IMR-90 (cell line): Measurements from ENCODE around the gene DESI1. TPM values are rescaled to one million over a fixed set of nuclear protein-coding genes. Genes with fewer than 3 reads are reported as not detected.

Source experiments
- ATAC-seq: fragments of 200-7000 bp; cut with Tn5 transposase; 2 replicates; pipeline ENCODE4 v1.9.1; 2020; ENCODE audit warnings: low read depth, mild to moderate bottlenecking, moderate library complexity
- BruUV-seq: library from RNA; stranded (reverse); fragments of 400-500 nt; replicated peaks from 2 replicates; lab custom pipeline; 2021; lab: Mats Ljungman, UMichigan
- CTCF ChIA-PET: fragments of 300-600 bp; formaldehyde crosslinking; extraction: SDS; loops from one replicate; lab custom pipeline; 2021; ENCODE audit warnings: antibody characterized with exemption; lab: Yijun Ruan, JAX
- POLR2A ChIA-PET: fragments of 300-600 bp; sonication (Branson Sonifier 250); formaldehyde crosslinking; loops from one replicate; lab custom pipeline; 2022; ENCODE audit warnings: antibody characterized with exemption; ENCODE audit not compliant: unreplicated experiment; lab: Charles Lee
- DNase-seq: peaks from one replicate; pipeline ENCODE4 v3.0.0; 2013
- H2AFZ ChIP-seq: replicated peaks from 2 replicates; pipeline ENCODE3; 2013; ENCODE audit warnings: low read length, mild to moderate bottlenecking; ENCODE audit not compliant: poor library complexity
- H2AK5ac ChIP-seq: 2 replicates; pipeline ENCODE4 v1.6.1; 2013; ENCODE audit warnings: low read depth, low read length, inconsistent platforms
- H2AK9ac ChIP-seq: replicated peaks from 2 replicates; pipeline ENCODE3; 2013; ENCODE audit warnings: mild to moderate bottlenecking, low read depth, low read length, moderate library complexity; ENCODE audit not compliant: poor library complexity
- H2BK120ac ChIP-seq: 2 replicates; pipeline ENCODE4 v1.6.1; 2013; ENCODE audit warnings: low read depth, low read length, inconsistent platforms
- H2BK15ac ChIP-seq: 3 replicates; pipeline ENCODE4 v1.6.1; 2013; ENCODE audit warnings: low read depth, low read length, inconsistent platforms
- H2BK20ac ChIP-seq: 2 replicates; pipeline ENCODE4 v1.6.1; 2013; ENCODE audit warnings: low read depth, mild to moderate bottlenecking, inconsistent platforms, low read length, moderate library complexity
- H2BK5ac ChIP-seq: 2 replicates; pipeline ENCODE4 v1.6.1; 2013; ENCODE audit warnings: mild to moderate bottlenecking, low read depth, low read length, inconsistent platforms; ENCODE audit not compliant: poor library complexity, severe bottlenecking
- H3K14ac ChIP-seq: replicated peaks from 2 replicates; pipeline ENCODE4 v1.6.1; 2013; ENCODE audit warnings: low read depth, low read length, inconsistent platforms
- H3K18ac ChIP-seq: 2 replicates; pipeline ENCODE4 v1.6.1; 2013; ENCODE audit warnings: low read depth, low read length, control low read depth
- H3K23ac ChIP-seq: 2 replicates; pipeline ENCODE4 v1.6.1; 2013; ENCODE audit warnings: low read depth, low read length, inconsistent platforms
- H3K27ac ChIP-seq: 2 replicates; pipeline ENCODE4 v1.5.1; 2013; ENCODE audit warnings: mild to moderate bottlenecking, control low read depth, low read length; ENCODE audit not compliant: insufficient read depth
- H3K27me3 ChIP-seq: 2 replicates; pipeline ENCODE4 v1.6.1; 2013; ENCODE audit warnings: low read length; ENCODE audit not compliant: control insufficient read depth, insufficient read depth
- H3K36me3 ChIP-seq: 2 replicates; pipeline ENCODE4 v1.6.1; 2013; ENCODE audit warnings: low read length, mixed read lengths; ENCODE audit not compliant: control insufficient read depth, insufficient read depth
- H3K4ac ChIP-seq: 2 replicates; pipeline ENCODE4 v1.6.1; 2013; ENCODE audit warnings: low read depth, low read length, inconsistent platforms
- H3K4me1 ChIP-seq: 2 replicates; pipeline ENCODE4 v1.6.1; 2013; ENCODE audit warnings: low read length, mixed read lengths; ENCODE audit not compliant: control insufficient read depth, insufficient read depth
- H3K4me2 ChIP-seq: 2 replicates; pipeline ENCODE4 v1.6.1; 2013; ENCODE audit warnings: low read depth, mild to moderate bottlenecking, control low read depth, low read length, moderate library complexity
- H3K4me3 ChIP-seq: 2 replicates; pipeline ENCODE4 v1.5.1; 2013; ENCODE audit warnings: low read depth, mild to moderate bottlenecking, control low read depth, low read length, moderate library complexity; ENCODE audit not compliant: insufficient read depth
- H3K56ac ChIP-seq: 2 replicates; pipeline ENCODE4 v1.6.1; 2013; ENCODE audit warnings: low read length, inconsistent platforms; ENCODE audit not compliant: insufficient read depth; ENCODE audit errors: extremely low read depth
- H3K79me1 ChIP-seq, 2 experiments: 2 replicates each; pipeline ENCODE4 v1.6.1; 2013; ENCODE audit warnings: low read length in 2 of 2, inconsistent platforms in 1 of 2, low read depth in 1 of 2
- H3K9ac ChIP-seq: 2 replicates; pipeline ENCODE4 v1.6.1; 2013; ENCODE audit warnings: low read depth, low read length, control low read depth
- H3K9me1 ChIP-seq: 2 replicates; pipeline ENCODE4 v1.6.1; 2013; ENCODE audit warnings: low read length, inconsistent platforms; ENCODE audit not compliant: insufficient read depth
- H3K9me3 ChIP-seq: 2 replicates; pipeline ENCODE4 v1.6.1; 2013; ENCODE audit warnings: low read length; ENCODE audit not compliant: control insufficient read depth, insufficient read depth
- H4K20me1 ChIP-seq: 2 replicates; pipeline ENCODE4 v1.6.1; 2013; ENCODE audit warnings: low read length, inconsistent platforms; ENCODE audit not compliant: insufficient read depth
- H4K5ac ChIP-seq: 2 replicates; pipeline ENCODE4 v1.6.1; 2013; ENCODE audit warnings: mild to moderate bottlenecking, low read depth, low read length, control low read depth
- H4K8ac ChIP-seq, 2 experiments: 2 replicates each; pipeline ENCODE4 v1.6.1; 2013; ENCODE audit warnings: low read depth in 2 of 2, low read length in 2 of 2, control low read depth in 1 of 2, inconsistent platforms in 1 of 2
- H4K91ac ChIP-seq: 2 replicates; pipeline ENCODE4 v1.6.1; 2013; ENCODE audit warnings: low read depth, low read length, inconsistent platforms; ENCODE audit not compliant: insufficient read depth
- BHLHE40 ChIP-seq: fragments of 150-350 bp; IDR thresholded peaks from 2 replicates; pipeline ENCODE4 v1.6.1; 2016; ENCODE audit warnings: mild to moderate bottlenecking, low read depth, low read length
- CEBPB ChIP-seq: IDR thresholded peaks from 2 replicates; pipeline ENCODE4 v1.6.1; 2012; ENCODE audit warnings: low read depth, low read length, improper control_type of control experiment
- CHD1 ChIP-seq: IDR thresholded peaks from 2 replicates; pipeline ENCODE4 v1.6.1; 2012; ENCODE audit warnings: low read depth, low read length, improper control_type of control experiment
- ELK1 ChIP-seq: fragments of 150-350 bp; IDR thresholded peaks from 2 replicates; pipeline ENCODE4 v1.6.1; 2016; ENCODE audit warnings: low read depth, mild to moderate bottlenecking, low read length, moderate library complexity, borderline replicate concordance
- FOS ChIP-seq: fragments of 150-350 bp; IDR thresholded peaks from 2 replicates; pipeline ENCODE4 v1.6.1; 2016; ENCODE audit warnings: low read depth, low read length
- MAZ ChIP-seq: IDR thresholded peaks from 2 replicates; pipeline ENCODE4 v1.6.1; 2012; ENCODE audit warnings: low read depth, mild to moderate bottlenecking, low read length, improper control_type of control experiment, moderate library complexity, borderline replicate concordance
- MXI1 ChIP-seq: IDR thresholded peaks from 2 replicates; pipeline ENCODE4 v1.6.1; 2012; ENCODE audit warnings: low read depth, mild to moderate bottlenecking, low read length, moderate library complexity, borderline replicate concordance
- NFE2L2 ChIP-seq: fragments of 150-350 bp; IDR thresholded peaks from 2 replicates; pipeline ENCODE4 v1.6.1; 2016; ENCODE audit warnings: low read depth, mild to moderate bottlenecking, low read length
- POLR2A ChIP-seq: IDR thresholded peaks from 2 replicates; pipeline ENCODE4 v1.6.1; 2012; ENCODE audit warnings: mild to moderate bottlenecking, low read depth, low read length
- RAD21 ChIP-seq: IDR thresholded peaks from 2 replicates; pipeline ENCODE4 v1.6.1; 2012; ENCODE audit warnings: low read length, improper control_type of control experiment
- RCOR1 ChIP-seq: IDR thresholded peaks from 2 replicates; pipeline ENCODE4 v1.6.1; 2012; ENCODE audit warnings: mild to moderate bottlenecking, low read length, improper control_type of control experiment; ENCODE audit not compliant: insufficient replicate concordance
- SMC3 ChIP-seq: fragments of 150-350 bp; IDR thresholded peaks from 2 replicates; pipeline ENCODE4 v1.6.1; 2016; ENCODE audit warnings: low read depth, mild to moderate bottlenecking, antibody characterized with exemption, low read length, moderate library complexity
- WGBS, 2 experiments: methylation state at CpG; one replicate each; pipeline versions ENCODE4 v1.1.5 to v1.1.7; 2013; ENCODE audit warnings: missing lambda C conversion rate in 2 of 2; ENCODE audit not compliant: insufficient read length in 1 of 2; ENCODE audit errors: extremely low coverage in 2 of 2; 5-methylcytosine and 5-hydroxymethylcytosine counted together
- dilution Hi-C: fragments of 300-500 bp; cut with HindIII; formaldehyde crosslinking; loops from one replicate; pipeline ENCODE4 v1.14.3; 2018; ENCODE audit warnings: low sequenced_read_pairs; ENCODE audit not compliant: unreplicated experiment
- in situ Hi-C: fragments of 300-500 bp; cut with MboI; formaldehyde crosslinking; loops from 3 replicates; pipeline ENCODE4 v1.14.3; 2019; ENCODE audit warnings: low sequenced_read_pairs, inconsistent platforms, mixed read lengths
- intact Hi-C: fragments of 100-400 bp; cut with micrococcal nuclease; formaldehyde crosslinking; loops from 2 replicates; pipeline ENCODE4 v1.10.0; 2022
- polyA plus RNA-seq, 3 experiments: library from polyadenylated mRNA; depleted of rRNA; stranded (reverse); fragments of >200 nt; gene quantifications; 2 replicates each; pipeline ENCODE4 v1.2.3, GENCODE V29; 2012; ENCODE audit warnings: low replicate concordance in 1 of 3
- total RNA-seq: library from RNA; depleted of rRNA; stranded (reverse); fragments of >200 nt; gene quantifications from 2 replicates; pipeline ENCODE4 v1.2.3, GENCODE V29; 2012
- TF ChIP-seq, protein P1 (sequence below): conservative IDR thresholded peaks from 2 replicates; pipeline ENCODE4 v1.5.1; 2012; ENCODE audit warnings: mild to moderate bottlenecking, low read depth, low read length, improper control_type of control experiment
- TF ChIP-seq, protein P2 (sequence below): fragments of 150-350 bp; IDR thresholded peaks from 2 replicates; pipeline ENCODE4 v1.6.1; 2017; ENCODE audit warnings: mild to moderate bottlenecking, antibody characterized with exemption, low read length, low read depth

The DESI1 gene
- total and polyA plus RNA-seq, 2 of the 4 experiments (the other 2 are of a cell fraction): 14.5 to 24.9 TPM

DNA sequence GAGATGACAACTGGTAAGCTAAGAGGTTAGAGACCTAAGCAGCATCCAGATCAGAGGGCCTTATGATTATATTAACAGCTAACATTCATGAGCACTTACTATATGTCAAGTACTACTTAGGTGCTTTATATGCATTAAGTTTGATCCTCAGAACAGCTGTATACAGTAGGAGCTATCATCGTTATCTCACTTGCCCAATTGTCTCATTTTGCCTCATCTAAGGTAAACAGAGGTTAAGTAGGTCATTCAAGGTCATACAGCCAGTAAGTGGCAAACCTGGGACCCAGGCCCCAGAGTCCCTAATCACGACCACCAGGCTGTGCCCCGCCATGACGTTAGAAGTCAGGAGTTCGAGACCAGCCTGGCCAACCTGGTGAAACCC lies 72.0 kb downstream of the DESI1 start:
- CTCF ChIA-PET: no interaction called here
- BruUV-seq: no TSS peak

More for the DNA sequence above, 72.0 kb downstream of the DESI1 start:
- no CpG with 5 or more reads among the region's 5 CpGs for WGBS, 2 experiments
- Histone ChIP-seq H2AFZ (no peak overlapping the region), H3K4me1 (no peaks in the 10 kb centered on the region), H3K27ac (no peak overlapping the region), H3K56ac (no peak overlapping the region), H4K5ac (no peak overlapping the region), H3K79me1 (peaks cover 0 to 6% of the 10 kb centered on the region in 2 experiments; a peak in 2 of 4 replicates), H2BK120ac (no peak overlapping the region), H3K27me3 (no peaks in the 10 kb centered on the region), H3K4me3 (no peak overlapping the region), H3K23ac (no peak overlapping the region), H3K4me2 (no peak overlapping the region), H4K91ac (no peak overlapping the region), H3K9ac (no peak overlapping the region), H2BK5ac (no peak overlapping the region), H3K9me1 (peaks cover 8% of the 10 kb centered on the region; the same call in 1 of the 2 replicates), H2BK20ac (no peak overlapping the region), H2BK15ac (no peak overlapping the region), H3K14ac (no peak overlapping the region), H2AK9ac (no peak overlapping the region), H4K8ac (no peak overlapping the region), H4K20me1 (peaks cover 3% of the 10 kb centered on the region; the same call in 1 of the 2 replicates), H2AK5ac (no peak overlapping the region), H3K18ac (no peak overlapping the region), H3K9me3 (no peaks in the 10 kb centered on the region), H3K4ac (no peak overlapping the region), H3K36me3 (no peaks in the 10 kb centered on the region)
- intact Hi-C loops (no loop called here), in situ Hi-C loops (no loop called here), dilution Hi-C loops (no loop called here)
- no peak for ATAC-seq
- POLR2A ChIA-PET: no interaction called here
- TF ChIP-seq, protein P1, sequence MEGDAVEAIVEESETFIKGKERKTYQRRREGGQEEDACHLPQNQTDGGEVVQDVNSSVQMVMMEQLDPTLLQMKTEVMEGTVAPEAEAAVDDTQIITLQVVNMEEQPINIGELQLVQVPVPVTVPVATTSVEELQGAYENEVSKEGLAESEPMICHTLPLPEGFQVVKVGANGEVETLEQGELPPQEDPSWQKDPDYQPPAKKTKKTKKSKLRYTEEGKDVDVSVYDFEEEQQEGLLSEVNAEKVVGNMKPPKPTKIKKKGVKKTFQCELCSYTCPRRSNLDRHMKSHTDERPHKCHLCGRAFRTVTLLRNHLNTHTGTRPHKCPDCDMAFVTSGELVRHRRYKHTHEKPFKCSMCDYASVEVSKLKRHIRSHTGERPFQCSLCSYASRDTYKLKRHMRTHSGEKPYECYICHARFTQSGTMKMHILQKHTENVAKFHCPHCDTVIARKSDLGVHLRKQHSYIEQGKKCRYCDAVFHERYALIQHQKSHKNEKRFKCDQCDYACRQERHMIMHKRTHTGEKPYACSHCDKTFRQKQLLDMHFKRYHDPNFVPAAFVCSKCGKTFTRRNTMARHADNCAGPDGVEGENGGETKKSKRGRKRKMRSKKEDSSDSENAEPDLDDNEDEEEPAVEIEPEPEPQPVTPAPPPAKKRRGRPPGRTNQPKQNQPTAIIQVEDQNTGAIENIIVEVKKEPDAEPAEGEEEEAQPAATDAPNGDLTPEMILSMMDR: no peak
- no peak for TF ChIP-seq NFE2L2
- TF ChIP-seq POLR2A: no peak
- TF ChIP-seq CHD1: no peak
- no peak for TF ChIP-seq CEBPB
- no peak for TF ChIP-seq BHLHE40
- TF ChIP-seq, protein P2, sequence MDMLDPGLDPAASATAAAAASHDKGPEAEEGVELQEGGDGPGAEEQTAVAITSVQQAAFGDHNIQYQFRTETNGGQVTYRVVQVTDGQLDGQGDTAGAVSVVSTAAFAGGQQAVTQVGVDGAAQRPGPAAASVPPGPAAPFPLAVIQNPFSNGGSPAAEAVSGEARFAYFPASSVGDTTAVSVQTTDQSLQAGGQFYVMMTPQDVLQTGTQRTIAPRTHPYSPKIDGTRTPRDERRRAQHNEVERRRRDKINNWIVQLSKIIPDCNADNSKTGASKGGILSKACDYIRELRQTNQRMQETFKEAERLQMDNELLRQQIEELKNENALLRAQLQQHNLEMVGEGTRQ: no peak
- no peak for TF ChIP-seq ELK1
- no peak for TF ChIP-seq RAD21
- TF ChIP-seq MXI1: no peak
- TF ChIP-seq SMC3: no peak
- no peak for TF ChIP-seq FOS
- no peak for TF ChIP-seq MAZ
- TF ChIP-seq RCOR1: no peak
- no peak for DNase-seq
